ENCODE data around the gene PPP1R37. TPM values are rescaled to one million over a fixed set of nuclear protein-coding genes. Genes with fewer than 3 reads are reported as not detected.
A peak's percentile ranks its signal among the peaks of the same experiment; 100 is the strongest.

The PPP1R37 gene
- total and polyA plus RNA-seq, 2 of the 13 experiments (the other 11 are each of a cell fraction or from before 2014, with no cell fraction given) = 9.0 to 14.3 TPM

GRCh38 chr19:45045671-45046353, 47.2 kb upstream of the PPP1R37 start (continued):
- no peak for TF ChIP-seq ZNF282 (IDR thresholded peaks at IDR 0.05; ENCODE audit: partially characterized antibody)
- TF ChIP-seq NCOA1 (CRISPR knock-in tag; IDR thresholded peaks at IDR 0.05) = no peak
- no peak for TF ChIP-seq ZNF484 (CRISPR knock-in tag; IDR thresholded peaks at IDR 0.05; ENCODE audit: borderline replicate concordance, low read depth)
- TF ChIP-seq SRSF1 (optimal IDR thresholded peaks at IDR 0.05; ENCODE audit: low read depth, low read length) = no peak
- no peak for TF ChIP-seq LRRFIP1 (CRISPR knock-in tag; conservative IDR thresholded peaks at IDR 0.05)
- TF ChIP-seq ZNF737 (CRISPR knock-in tag; IDR thresholded peaks at IDR 0.05; ENCODE audit: borderline replicate concordance) = no peak; the same call in none of the 2 replicates
- no peak for TF ChIP-seq ZNF451 (CRISPR knock-in tag; IDR thresholded peaks at IDR 0.05)
- no peak for TF ChIP-seq PHB2 (IDR thresholded peaks at IDR 0.05; ENCODE audit: partially characterized antibody)
- TF ChIP-seq ZHX2 (IDR thresholded peaks at IDR 0.05; ENCODE audit: low read depth) = 0 out of 2 replicates have a peak, but pooled peaks have one; percentile 14
- no peak for TF ChIP-seq ZHX2 (CRISPR knock-in tag; IDR thresholded peaks at IDR 0.05; ENCODE audit: borderline replicate concordance)
- TF ChIP-seq ZBTB46 (CRISPR knock-in tag; IDR thresholded peaks at IDR 0.05; ENCODE audit: borderline replicate concordance) = no peak
- no peak for TF ChIP-seq ELF4 (CRISPR knock-in tag; IDR thresholded peaks at IDR 0.05; ENCODE audit: borderline replicate concordance)
- peak; percentile 92 for TF ChIP-seq FOXO1 (CRISPR knock-in tag; IDR thresholded peaks at IDR 0.05)
- 0 out of 2 replicates have a peak, but pooled peaks have one; percentile 52 for TF ChIP-seq ZNF891 (CRISPR knock-in tag; IDR thresholded peaks at IDR 0.05)
- no peak for TF ChIP-seq ZFP36 (IDR thresholded peaks at IDR 0.05; ENCODE audit: borderline replicate concordance, low read depth, low read length, partially characterized antibody)
- no peak for TF ChIP-seq TERF1 (CRISPR knock-in tag; IDR thresholded peaks at IDR 0.05)

All from HepG2 (cell line).